Retinal pigment epithelial cell (primary cell): ENCODE data around the gene HOXD13.

Source experiments
- DNase-seq: peaks from one replicate; pipeline ENCODE4 v3.0.0-alpha.2; 2010; ENCODE audit warnings: low read depth
- H3K4me3 ChIP-seq: 2 replicates; pipeline ENCODE4 v1.5.1; 2011; ENCODE audit warnings: mild to moderate bottlenecking, low read length, control low read depth, moderate library complexity
- TF ChIP-seq, protein P1 (sequence below): conservative IDR thresholded peaks from 2 replicates; pipeline ENCODE4 v1.5.1; 2011; ENCODE audit warnings: low read depth, low read length, control low read depth, inconsistent platforms

Gene HOXD13

DNA sequence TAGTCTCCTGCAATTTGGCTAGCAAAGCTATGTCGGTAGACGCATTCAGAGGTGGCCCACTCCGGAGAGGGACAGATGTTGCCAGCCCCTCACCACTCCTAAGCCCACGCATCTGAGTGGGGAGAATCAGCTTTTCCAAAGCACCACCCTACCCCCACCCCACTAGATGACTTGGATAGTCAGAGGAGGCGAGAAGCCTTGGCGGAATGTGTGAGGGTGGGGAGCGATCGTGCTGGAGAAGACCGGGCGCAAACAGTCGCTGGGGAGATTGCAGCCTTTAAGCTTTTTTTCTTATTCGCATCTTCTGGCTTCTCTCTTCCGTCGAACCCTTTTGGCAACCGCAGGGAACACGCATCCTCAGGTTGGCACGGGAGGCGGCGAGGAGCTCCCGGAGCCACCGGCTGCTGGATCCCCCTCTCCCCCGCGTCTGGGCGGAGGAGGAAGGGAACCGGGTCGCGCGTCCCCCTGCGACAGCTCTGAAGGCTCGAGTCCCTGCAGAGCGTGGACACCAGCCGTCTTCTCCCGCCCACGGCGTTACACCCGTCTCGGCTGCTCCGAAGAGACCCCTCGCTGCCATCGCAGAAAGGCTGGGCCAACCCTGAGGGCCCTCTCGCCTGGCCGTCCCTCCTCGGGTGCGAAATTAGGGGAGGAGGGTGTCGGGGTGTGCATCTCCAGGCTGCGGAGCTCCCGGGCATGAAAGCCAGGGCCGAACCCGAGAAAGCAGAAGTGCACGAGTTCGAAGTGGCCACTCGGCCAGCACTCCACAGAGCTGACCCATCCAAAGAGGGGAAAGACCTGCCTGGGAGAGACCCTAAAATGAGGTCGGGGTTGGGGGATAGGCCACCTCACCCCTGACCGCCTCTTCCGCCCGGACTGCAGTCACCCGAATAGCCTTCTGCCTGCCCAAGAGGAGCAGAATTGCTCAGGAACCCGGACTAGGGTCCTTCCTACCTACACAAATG lies 20.9 kb upstream of the HOXD13 start:
- TF ChIP-seq, protein P1, sequence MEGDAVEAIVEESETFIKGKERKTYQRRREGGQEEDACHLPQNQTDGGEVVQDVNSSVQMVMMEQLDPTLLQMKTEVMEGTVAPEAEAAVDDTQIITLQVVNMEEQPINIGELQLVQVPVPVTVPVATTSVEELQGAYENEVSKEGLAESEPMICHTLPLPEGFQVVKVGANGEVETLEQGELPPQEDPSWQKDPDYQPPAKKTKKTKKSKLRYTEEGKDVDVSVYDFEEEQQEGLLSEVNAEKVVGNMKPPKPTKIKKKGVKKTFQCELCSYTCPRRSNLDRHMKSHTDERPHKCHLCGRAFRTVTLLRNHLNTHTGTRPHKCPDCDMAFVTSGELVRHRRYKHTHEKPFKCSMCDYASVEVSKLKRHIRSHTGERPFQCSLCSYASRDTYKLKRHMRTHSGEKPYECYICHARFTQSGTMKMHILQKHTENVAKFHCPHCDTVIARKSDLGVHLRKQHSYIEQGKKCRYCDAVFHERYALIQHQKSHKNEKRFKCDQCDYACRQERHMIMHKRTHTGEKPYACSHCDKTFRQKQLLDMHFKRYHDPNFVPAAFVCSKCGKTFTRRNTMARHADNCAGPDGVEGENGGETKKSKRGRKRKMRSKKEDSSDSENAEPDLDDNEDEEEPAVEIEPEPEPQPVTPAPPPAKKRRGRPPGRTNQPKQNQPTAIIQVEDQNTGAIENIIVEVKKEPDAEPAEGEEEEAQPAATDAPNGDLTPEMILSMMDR, result no peak
- H3K4me3 ChIP-seq, result no peak overlapping the region
- DNase-seq, result no peak

DNA sequence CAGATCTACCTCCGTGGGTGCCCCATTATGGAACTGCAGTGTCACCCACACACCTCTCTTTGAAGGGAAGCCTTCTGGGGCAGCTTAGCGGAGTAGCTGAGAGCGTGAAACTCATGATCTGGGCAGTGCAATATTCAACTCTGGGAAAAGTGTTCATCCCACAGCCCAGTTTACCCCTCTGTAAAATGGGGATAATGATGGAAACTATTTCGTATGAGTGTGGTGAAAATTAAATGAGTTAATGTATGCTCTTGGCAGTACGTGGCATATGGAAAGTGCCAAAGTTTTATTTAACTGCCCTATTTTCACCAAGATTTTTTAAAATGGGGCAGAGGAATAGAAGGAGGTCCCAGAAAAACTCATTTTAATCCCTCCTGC lies 20.2 kb upstream of the HOXD13 start:
- DNase-seq, result no peak
- no peak overlapping the region for H3K4me3 ChIP-seq
- TF ChIP-seq, protein P1, result no peak

DNA sequence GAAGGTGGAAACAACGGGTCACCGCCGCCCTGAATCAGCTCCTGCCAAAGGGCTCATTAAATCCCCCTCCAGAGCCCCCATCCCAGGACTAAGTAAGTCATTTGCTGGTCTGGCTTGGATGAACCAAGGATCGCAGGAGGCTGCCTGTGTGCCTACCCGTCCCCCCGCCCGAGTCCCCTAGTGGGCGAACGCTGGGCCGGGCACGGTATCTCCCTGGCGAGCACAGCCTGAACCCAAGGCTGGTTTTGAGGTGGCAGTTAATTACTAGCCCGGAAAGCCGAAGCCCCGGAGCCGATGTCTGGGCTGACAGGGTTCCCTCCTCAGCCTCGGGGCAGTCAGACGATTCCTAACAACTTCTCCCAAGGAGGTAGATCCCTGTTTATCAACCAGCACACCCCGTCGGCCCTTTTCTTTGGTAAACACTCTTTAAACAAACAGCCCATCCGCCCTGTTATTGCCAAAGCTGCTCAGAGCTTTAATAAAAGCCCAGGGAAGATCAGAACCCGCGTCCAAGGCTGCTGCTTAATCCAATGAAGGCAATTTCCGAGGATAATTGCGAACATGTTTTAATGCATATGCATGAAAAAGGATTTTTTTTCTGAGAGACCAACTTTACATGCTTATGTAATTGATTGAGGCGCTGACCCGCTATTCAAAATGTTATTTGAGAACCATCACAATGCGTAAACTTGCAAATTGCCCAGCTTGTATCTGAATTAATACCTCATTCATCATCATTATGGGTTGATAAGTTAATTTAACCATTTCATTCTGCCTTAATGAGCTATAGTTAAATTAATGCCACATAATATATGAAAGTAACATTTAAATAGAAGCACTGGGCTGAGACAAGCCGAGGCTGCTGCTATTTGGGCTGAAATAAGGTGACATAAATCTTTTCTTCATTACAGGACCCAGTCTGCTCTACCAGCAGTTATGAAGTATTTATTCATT lies 19.3 kb upstream of the HOXD13 start:
- DNase-seq, result no peak
- TF ChIP-seq, protein P1, result no peak
- H3K4me3 ChIP-seq, result no peak overlapping the region

DNA sequence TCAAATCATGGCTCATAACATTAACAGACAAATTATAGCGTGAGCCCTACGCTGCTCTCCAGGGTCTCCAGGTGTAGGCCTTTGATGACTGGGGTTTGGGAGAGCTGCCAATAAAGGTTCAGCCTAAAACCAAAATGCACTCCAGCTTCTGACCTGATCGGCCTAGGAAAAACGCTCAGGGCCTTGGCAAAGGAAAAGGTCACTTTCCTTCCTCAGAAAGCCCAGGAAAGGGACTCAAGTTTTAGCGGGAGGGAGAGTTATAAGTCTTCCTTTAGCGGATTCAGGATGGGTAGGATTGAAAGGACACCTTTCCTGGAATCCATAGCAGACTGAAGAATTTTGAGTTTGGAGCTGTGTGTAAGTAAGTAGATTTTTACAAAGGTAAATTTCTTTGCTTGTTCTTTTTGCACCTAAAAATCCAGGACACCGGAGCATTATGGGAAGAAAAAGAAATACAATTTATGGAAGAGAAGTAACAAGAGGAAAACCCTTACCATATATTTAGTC lies 17.5 kb upstream of the HOXD13 start:
- DNase-seq, result no peak
- no peak overlapping the region for H3K4me3 ChIP-seq

DNA sequence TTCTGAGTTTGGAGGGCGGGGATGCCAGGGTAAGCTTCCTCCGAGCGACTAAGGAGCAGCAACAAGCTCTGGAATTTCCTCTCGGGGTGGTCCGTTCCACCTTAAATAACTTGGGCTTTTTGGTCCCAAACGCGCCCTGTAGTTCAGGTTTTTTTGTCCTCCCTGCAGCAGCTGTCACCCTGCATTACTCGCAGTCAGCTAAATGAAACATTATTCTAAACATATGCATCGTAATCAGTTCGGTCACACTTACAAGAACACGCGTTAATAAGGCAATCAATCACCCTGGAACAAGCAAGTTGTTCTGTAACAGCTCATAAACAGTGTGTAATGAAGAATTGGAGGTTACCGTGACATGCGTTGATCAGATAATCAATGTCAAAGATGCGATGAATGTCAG lies 17.0 kb upstream of the HOXD13 start:
- no peak overlapping the region for H3K4me3 ChIP-seq
- DNase-seq, result no peak
- TF ChIP-seq, protein P1, result no peak

More for the DNA sequence above, 17.5 kb upstream of the HOXD13 start:
- TF ChIP-seq, protein P1, result no peak

DNA sequence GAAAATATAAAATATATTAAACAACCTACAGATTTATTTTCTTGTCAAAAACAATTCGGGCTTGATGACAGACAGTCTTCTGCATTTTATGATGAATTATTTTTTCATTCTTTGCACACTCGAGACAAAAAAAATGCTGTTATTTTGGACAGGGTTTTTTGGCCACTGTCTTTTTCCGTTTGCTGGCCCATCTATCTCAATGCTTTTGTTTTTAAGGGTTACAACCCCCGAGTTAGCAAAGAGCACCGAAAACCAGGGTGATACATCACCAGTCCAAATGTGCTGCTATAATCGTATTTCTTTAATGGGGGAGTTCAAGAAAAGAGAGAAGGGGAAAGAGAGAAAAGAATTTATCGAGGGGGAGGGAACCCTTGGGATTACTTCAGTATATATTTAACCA lies 16.5 kb upstream of the HOXD13 start:
- no peak for DNase-seq
- H3K4me3 ChIP-seq, result no peak overlapping the region
- TF ChIP-seq, protein P1, result no peak
